Fibroblast of lung (primary cell): ENCODE data around the gene TP73.

Experiments
- CTCF ChIP-seq, 2 donors: IDR thresholded peaks in 1 of 2; conservative IDR thresholded peaks in 1 of 2; 1 replicate in 1 of 2; 2 replicates in 1 of 2; pipeline ENCODE4 v1.5.1; 2011 to 2012; ENCODE audit warnings: low read length in 2 of 2, control low read depth in 1 of 2, inconsistent platforms in 1 of 2, low read depth in 1 of 2, mild to moderate bottlenecking in 1 of 2
- EZH2 ChIP-seq: IDR thresholded peaks from 2 replicates; pipeline ENCODE4 v1.5.1; 2012; ENCODE audit warnings: low read length, control low read depth, mild to moderate bottlenecking; ENCODE audit errors: missing control alignments

GRCh38 chr1:3649342-3650247 lies 2.7 kb upstream of the TP73 start, which contains the start of gene WRAP73:
- TF ChIP-seq CTCF (conservative IDR thresholded peaks at IDR 0.05 in 1 of 2, IDR thresholded peaks at IDR 0.05 in 1 of 2; ENCODE audit: low read depth in 1 of 2, low read length in 2 of 2) (peak in 1 of 2 donors; percentile 14), EZH2 (no peak)
